HepG2 (cell line): ENCODE data around the gene GTF2A1L. TPM values are rescaled to one million over a fixed set of nuclear protein-coding genes. Genes with fewer than 3 reads are reported as not detected.

Source experiments
- ATAC-seq: fragments of 200-7000 bp; cut with Tn5 transposase; 3 replicates; pipeline ENCODE4 v1.9.1; 2020; ENCODE audit warnings: mild to moderate bottlenecking, moderate library complexity
- BruUV-seq: library from RNA; stranded (reverse); fragments of 400-500 nt; replicated peaks from 2 replicates; lab custom pipeline; 2021; lab: Mats Ljungman, UMichigan
- CTCF ChIA-PET: fragments of 300-600 bp; formaldehyde crosslinking; extraction: SDS; loops from one replicate; lab custom pipeline; 2021; ENCODE audit warnings: low total read pairs, inconsistent platforms, low intra/inter-chr PET ratio; lab: Yijun Ruan, JAX
- POLR2A ChIA-PET: fragments of 350-600 bp; sonication (Branson Sonifier 250); formaldehyde crosslinking; loops from one replicate; lab custom pipeline; 2020; ENCODE audit warnings: antibody characterized with exemption, inconsistent platforms; lab: Yijun Ruan, JAX
- DNase-seq: peaks from one replicate; pipeline ENCODE4 v3.0.0-alpha.2; 2015; ENCODE audit warnings: low spot score
- FAIRE-seq: peaks from 3 replicates; lab custom pipeline; 2011; peaks lifted over from hg19 to GRCh38; lab: Jason Lieb, UNC
- H2AFZ ChIP-seq: one replicate; pipeline ENCODE4 v1.6.1; 2011; ENCODE audit warnings: low read length, inconsistent platforms
- H3K27ac ChIP-seq: fragments of 300-600 bp; 3 replicates; pipeline ENCODE4 v1.8.0; 2011; ENCODE audit warnings: mixed run types, mild to moderate bottlenecking, mixed read lengths, low read length, inconsistent platforms; ENCODE audit not compliant: insufficient read depth; ENCODE audit errors: extremely low read length
- H3K27me3 ChIP-seq, 2 experiments: fragments of 200-600 bp in 1 of 2; 2 replicates in 1 of 2; 3 replicates in 1 of 2; pipeline versions ENCODE4 v1.6.0 to v1.8.0; 2011; ENCODE audit warnings: low read length in 2 of 2, mild to moderate bottlenecking in 2 of 2, moderate library complexity in 2 of 2, inconsistent platforms in 1 of 2; ENCODE audit not compliant: insufficient read depth in 2 of 2, control insufficient read depth in 1 of 2
- H3K36me3 ChIP-seq, 2 experiments: fragments of 200-600 bp in 1 of 2; replicated peaks in 1 of 2; 2 replicates in 1 of 2; 3 replicates in 1 of 2; pipeline versions ENCODE4 v1.5.1 to v1.8.0; 2011; ENCODE audit warnings: low read length in 2 of 2, inconsistent platforms in 1 of 2; ENCODE audit not compliant: insufficient read depth in 2 of 2, control insufficient read depth in 1 of 2
- H3K4me1 ChIP-seq: 2 replicates; pipeline ENCODE4 v1.5.1; 2012; ENCODE audit warnings: low read length, inconsistent platforms; ENCODE audit not compliant: insufficient read depth
- H3K4me2 ChIP-seq: 2 replicates; pipeline ENCODE4 v1.6.0; 2011; ENCODE audit warnings: low read depth, low read length, inconsistent platforms
- H3K4me3 ChIP-seq, 3 experiments: fragments of 200-600 bp in 1 of 3; sonication (generic), shearing (Covaris generic) in 1 of 3; replicated peaks in 1 of 3; 2 replicates each; pipeline ENCODE4 v1.5.1; 2011 to 2016; ENCODE audit warnings: low read length in 3 of 3, inconsistent platforms in 2 of 3, low read depth in 2 of 3, mild to moderate bottlenecking in 2 of 3, control low read depth in 1 of 3, mixed read lengths in 1 of 3; ENCODE audit not compliant: insufficient read depth in 1 of 3
- H3K79me2 ChIP-seq: one replicate; pipeline ENCODE4 v1.6.1; 2011; ENCODE audit warnings: low read length, inconsistent platforms; ENCODE audit not compliant: insufficient read depth
- H3K9ac ChIP-seq: 2 replicates; pipeline ENCODE4 v1.6.0; 2011; ENCODE audit warnings: mild to moderate bottlenecking, low read depth, low read length, inconsistent platforms; ENCODE audit not compliant: insufficient read depth
- H3K9me3 ChIP-seq: 2 replicates; pipeline ENCODE4 v1.5.1; 2012; ENCODE audit warnings: mild to moderate bottlenecking, low read length
- H4K20me1 ChIP-seq: 2 replicates; pipeline ENCODE4 v1.6.0; 2011; ENCODE audit warnings: inconsistent platforms, mild to moderate bottlenecking, low read length, moderate library complexity; ENCODE audit not compliant: insufficient read depth
- BRCA1 ChIP-seq: sonication (generic); formaldehyde crosslinking; IDR thresholded peaks from 2 replicates; pipeline ENCODE4 v1.4.0; 2020; ENCODE audit warnings: missing genetic modification reagents
- CREM ChIP-seq, 2 experiments: sonication (generic) in 1 of 2; formaldehyde crosslinking in 1 of 2; IDR thresholded peaks; 2 replicates each; pipeline versions ENCODE4 v1.4.0 to v1.6.1; 2016 to 2020; ENCODE audit warnings: antibody characterized with exemption in 1 of 2, mild to moderate bottlenecking in 1 of 2, missing genetic modification reagents in 1 of 2
- HOXA9 ChIP-seq: sonication (generic); formaldehyde crosslinking; IDR thresholded peaks from 2 replicates; pipeline ENCODE4 v1.8.1; 2022; ENCODE audit warnings: missing genetic modification reagents, mild to moderate bottlenecking, moderate library complexity, borderline replicate concordance
- MLLT10 ChIP-seq: sonication (generic); formaldehyde crosslinking; IDR thresholded peaks from 2 replicates; pipeline ENCODE4 v1.4.0; 2020; ENCODE audit warnings: missing genetic modification reagents
- PLRG1 ChIP-seq: fragments of 450-650 bp; conservative IDR thresholded peaks from 2 replicates; pipeline ENCODE4 v1.6.1; 2016
- TCF12 ChIP-seq, 2 experiments: fragments of 450-650 bp in 1 of 2; sonication (generic) in 1 of 2; formaldehyde crosslinking in 1 of 2; IDR thresholded peaks; 2 replicates each; pipeline versions ENCODE4 v1.6.1 to v1.8.0; 2017 to 2022; ENCODE audit warnings: antibody characterized with exemption in 1 of 2, mild to moderate bottlenecking in 1 of 2, missing genetic modification reagents in 1 of 2, moderate library complexity in 1 of 2
- TGIF2 ChIP-seq: IDR thresholded peaks from 2 replicates; pipeline ENCODE4 v1.6.1; 2016; ENCODE audit warnings: control low read depth, missing compliant biosample characterization
- ZBTB8A ChIP-seq: sonication (generic); formaldehyde crosslinking; IDR thresholded peaks from 2 replicates; pipeline ENCODE4 v1.4.0; 2020; ENCODE audit warnings: mild to moderate bottlenecking, low read depth, missing genetic modification reagents, borderline replicate concordance
- ZNF253 ChIP-seq: sonication (generic); formaldehyde crosslinking; IDR thresholded peaks from 2 replicates; pipeline ENCODE4 v1.8.0; 2022; ENCODE audit warnings: mild to moderate bottlenecking, missing genetic modification reagents, borderline replicate concordance
- ZNF326 ChIP-seq: sonication (generic); formaldehyde crosslinking; IDR thresholded peaks from 2 replicates; pipeline ENCODE4 v1.4.0; 2020; ENCODE audit warnings: missing genetic modification reagents, borderline replicate concordance
- ZNF343 ChIP-seq: sonication (generic); formaldehyde crosslinking; IDR thresholded peaks from 2 replicates; pipeline ENCODE4 v1.4.0; 2020; ENCODE audit warnings: mild to moderate bottlenecking, missing genetic modification reagents
- ZNF569 ChIP-seq: sonication (generic); formaldehyde crosslinking; IDR thresholded peaks from 2 replicates; pipeline ENCODE4 v1.5.0; 2020; ENCODE audit warnings: mild to moderate bottlenecking, missing genetic modification reagents, moderate library complexity, borderline replicate concordance
- WGBS: methylation state at CpG from one replicate; pipeline ENCODE4 v1.1.6; 2017; ENCODE audit warnings: low lambda C conversion rate; 5-methylcytosine and 5-hydroxymethylcytosine counted together
- in situ Hi-C: cut with HindIII; loops from 2 replicates; pipeline ENCODE4 v1.10.0; 2017; ENCODE audit warnings: low pct_unique_long_range_greater_than_20kb; ENCODE audit not compliant: extremely low pct_ligation_motif_present
- intact Hi-C: fragments of 100-400 bp; cut with micrococcal nuclease; formaldehyde crosslinking; loops from one replicate; pipeline ENCODE4 v1.10.0; 2022; ENCODE audit not compliant: unreplicated experiment
- polyA plus RNA-seq, 8 experiments: library from polyadenylated mRNA; depleted of rRNA in 3 of 8; stranded (reverse) in 7 of 8; unstranded in 1 of 8; fragments of >200 nt; fragmentation: Illumina TruSeq in 4 of 8; extraction: Trizol in 4 of 8; gene quantifications; 2 replicates each; pipeline versions ENCODE4 v1.2.1 to v1.2.3, GENCODE V29; 2011 to 2016; ENCODE audit warnings: low read depth in 4 of 8, missing spikeins in 1 of 8, mixed read lengths in 1 of 8; ENCODE audit not compliant: insufficient read depth in 1 of 8
- total RNA-seq, 5 experiments: library from RNA; depleted of rRNA; stranded (reverse); fragments of >200 nt; fragmentation: Illumina TruSeq; extraction: Trizol; gene quantifications; 2 replicates each; pipeline ENCODE4 v1.2.3, GENCODE V29; 2016; ENCODE audit warnings: low read depth in 1 of 5
- TF ChIP-seq, protein P1 (sequence below): IDR thresholded peaks from 2 replicates; pipeline ENCODE4 v1.6.1; 2016
- TF ChIP-seq, protein P2 (sequence below): sonication (generic); formaldehyde crosslinking; IDR thresholded peaks from 2 replicates; pipeline ENCODE4 v1.9.0; 2022; ENCODE audit warnings: low read depth, missing genetic modification reagents

GTF2A1L gene
- total and polyA plus RNA-seq, 2 of the 13 experiments (the other 11 are each of a cell fraction or from before 2014, with no cell fraction given): not detected

DNA sequence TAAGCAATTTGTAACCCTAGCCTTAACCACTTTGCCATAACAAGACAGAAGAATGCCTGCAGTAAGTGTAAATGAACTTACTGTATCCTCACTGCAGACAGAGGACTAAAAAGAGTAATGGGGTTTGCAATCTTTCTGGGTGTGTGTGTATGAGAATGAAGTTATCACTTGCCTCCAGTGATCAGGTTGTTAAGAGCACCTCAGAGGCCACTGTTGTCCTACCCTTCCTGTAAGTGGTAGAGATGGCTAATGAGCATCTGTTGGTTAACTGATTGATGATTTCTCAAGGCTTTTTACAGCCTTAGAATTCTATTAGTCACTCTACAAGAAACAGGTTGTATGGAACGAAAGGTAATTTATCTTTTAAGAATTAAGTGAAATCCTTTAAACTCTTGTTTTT lies 27.6 kb upstream of the GTF2A1L start:
- FAIRE-seq (no peak), ATAC-seq (no peak)
- POLR2A ChIA-PET: no interaction called here

More for the DNA sequence above, 27.6 kb upstream of the GTF2A1L start:
- Histone ChIP-seq H3K4me1 (no peaks in the 10 kb centered on the region), H3K36me3 (no peaks in the 10 kb centered on the region), H4K20me1 (no peaks in the 10 kb centered on the region), H3K27me3 (no peaks in the 10 kb centered on the region), H3K9ac (no peak overlapping the region), H3K4me2 (no peak overlapping the region), H3K9me3 (no peaks in the 10 kb centered on the region), H3K79me2 (no peaks in the 10 kb centered on the region), H3K4me3 (no peak overlapping the region), H3K27ac (no peak overlapping the region), H2AFZ (no peak overlapping the region)
- no peak for TF ChIP-seq TCF12 (IDR thresholded peaks at IDR 0.05)
- no peak for TF ChIP-seq TCF12 (CRISPR knock-in tag; IDR thresholded peaks at IDR 0.05)
- no peak for TF ChIP-seq ZBTB8A
- no peak for TF ChIP-seq TGIF2
- TF ChIP-seq, protein P1, sequence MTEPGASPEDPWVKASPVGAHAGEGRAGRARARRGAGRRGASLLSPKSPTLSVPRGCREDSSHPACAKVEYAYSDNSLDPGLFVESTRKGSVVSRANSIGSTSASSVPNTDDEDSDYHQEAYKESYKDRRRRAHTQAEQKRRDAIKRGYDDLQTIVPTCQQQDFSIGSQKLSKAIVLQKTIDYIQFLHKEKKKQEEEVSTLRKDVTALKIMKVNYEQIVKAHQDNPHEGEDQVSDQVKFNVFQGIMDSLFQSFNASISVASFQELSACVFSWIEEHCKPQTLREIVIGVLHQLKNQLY (CRISPR knock-in tag): no peak
- TF ChIP-seq BRCA1 (CRISPR knock-in tag): no peak
- TF ChIP-seq MLLT10: no peak
- no peak for TF ChIP-seq ZNF569
- no peak for TF ChIP-seq HOXA9 (CRISPR knock-in tag)
- no peak for TF ChIP-seq PLRG1
- TF ChIP-seq CREM (IDR thresholded peaks at IDR 0.05): no peak
- no peak for TF ChIP-seq CREM (CRISPR knock-in tag; IDR thresholded peaks at IDR 0.05)
- TF ChIP-seq ZNF343 (CRISPR knock-in tag): no peak
- TF ChIP-seq, protein P2, sequence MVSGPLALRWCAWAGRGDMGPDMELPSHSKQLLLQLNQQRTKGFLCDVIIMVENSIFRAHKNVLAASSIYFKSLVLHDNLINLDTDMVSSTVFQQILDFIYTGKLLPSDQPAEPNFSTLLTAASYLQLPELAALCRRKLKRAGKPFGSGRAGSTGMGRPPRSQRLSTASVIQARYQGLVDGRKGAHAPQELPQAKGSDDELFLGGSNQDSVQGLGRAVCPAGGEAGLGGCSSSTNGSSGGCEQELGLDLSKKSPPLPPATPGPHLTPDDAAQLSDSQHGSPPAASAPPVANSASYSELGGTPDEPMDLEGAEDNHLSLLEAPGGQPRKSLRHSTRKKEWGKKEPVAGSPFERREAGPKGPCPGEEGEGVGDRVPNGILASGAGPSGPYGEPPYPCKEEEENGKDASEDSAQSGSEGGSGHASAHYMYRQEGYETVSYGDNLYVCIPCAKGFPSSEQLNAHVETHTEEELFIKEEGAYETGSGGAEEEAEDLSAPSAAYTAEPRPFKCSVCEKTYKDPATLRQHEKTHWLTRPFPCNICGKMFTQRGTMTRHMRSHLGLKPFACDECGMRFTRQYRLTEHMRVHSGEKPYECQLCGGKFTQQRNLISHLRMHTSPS (CRISPR knock-in tag): no peak
- no peak for TF ChIP-seq ZNF253 (CRISPR knock-in tag)
- no peak for TF ChIP-seq ZNF326 (CRISPR knock-in tag)
- intact Hi-C loops (no loop called here), in situ Hi-C loops (no loop called here)
- DNase-seq: no peak
- CTCF ChIA-PET: interaction anchor here (1.9 kb wide), 1 partner anchor 23 kb away, joined by 12 read pairs; no protein-coding TSS in a partner anchor
- no TSS peak for BruUV-seq
- WGBS: 6% methylated on average over 1 of the region's 1 CpG
